HEK293 (cell line): ENCODE data around the gene MAPRE2.

Experiments
- BCL11A ChIP-seq: fragments of 450-650 bp; formaldehyde crosslinking; IDR thresholded peaks from 2 replicates; pipeline ENCODE4 v1.5.1; 2016; ENCODE audit warnings: low read depth, missing biosample characterization, missing genetic modification characterization
- FEZF1 ChIP-seq: fragments of 450-650 bp; formaldehyde crosslinking; IDR thresholded peaks from 2 replicates; pipeline ENCODE4 v1.5.1; 2016; ENCODE audit warnings: missing biosample characterization, missing genetic modification characterization
- GLI4 ChIP-seq: fragments of 450-650 bp; formaldehyde crosslinking; IDR thresholded peaks from 2 replicates; pipeline ENCODE4 v1.5.1; 2016; ENCODE audit warnings: missing biosample characterization, missing genetic modification characterization
- PATZ1 ChIP-seq: fragments of 450-650 bp; formaldehyde crosslinking; IDR thresholded peaks from 2 replicates; pipeline ENCODE4 v1.5.1; 2016; ENCODE audit warnings: missing biosample characterization, missing genetic modification characterization
- ZNF449 ChIP-seq: fragments of 450-650 bp; formaldehyde crosslinking; IDR thresholded peaks from 2 replicates; pipeline ENCODE4 v1.5.1; 2017; ENCODE audit warnings: missing biosample characterization, mild to moderate bottlenecking, missing genetic modification characterization, moderate library complexity
- ZNF624 ChIP-seq: fragments of 450-650 bp; formaldehyde crosslinking; IDR thresholded peaks from 2 replicates; pipeline ENCODE4 v1.5.1; 2017; ENCODE audit warnings: missing biosample characterization, missing genetic modification characterization
- ZNF747 ChIP-seq: fragments of 450-650 bp; formaldehyde crosslinking; IDR thresholded peaks from 2 replicates; pipeline ENCODE4 v1.5.1; 2016; ENCODE audit warnings: missing biosample characterization, missing genetic modification characterization
- TF ChIP-seq, protein P1 (sequence below): fragments of 450-650 bp; formaldehyde crosslinking; IDR thresholded peaks from 2 replicates; pipeline ENCODE4 v1.5.1; 2016; ENCODE audit warnings: missing biosample characterization, missing genetic modification characterization
- TF ChIP-seq, protein P2 (sequence below): sonication (generic); formaldehyde crosslinking; IDR thresholded peaks from 2 replicates; pipeline ENCODE4 v1.8.1; 2022; ENCODE audit warnings: mild to moderate bottlenecking, moderate library complexity, missing genetic modification reagents

GRCh38 chr18:35045806-35046205 lies 4.6 kb downstream of the MAPRE2 start:
- TF ChIP-seq, protein P1, sequence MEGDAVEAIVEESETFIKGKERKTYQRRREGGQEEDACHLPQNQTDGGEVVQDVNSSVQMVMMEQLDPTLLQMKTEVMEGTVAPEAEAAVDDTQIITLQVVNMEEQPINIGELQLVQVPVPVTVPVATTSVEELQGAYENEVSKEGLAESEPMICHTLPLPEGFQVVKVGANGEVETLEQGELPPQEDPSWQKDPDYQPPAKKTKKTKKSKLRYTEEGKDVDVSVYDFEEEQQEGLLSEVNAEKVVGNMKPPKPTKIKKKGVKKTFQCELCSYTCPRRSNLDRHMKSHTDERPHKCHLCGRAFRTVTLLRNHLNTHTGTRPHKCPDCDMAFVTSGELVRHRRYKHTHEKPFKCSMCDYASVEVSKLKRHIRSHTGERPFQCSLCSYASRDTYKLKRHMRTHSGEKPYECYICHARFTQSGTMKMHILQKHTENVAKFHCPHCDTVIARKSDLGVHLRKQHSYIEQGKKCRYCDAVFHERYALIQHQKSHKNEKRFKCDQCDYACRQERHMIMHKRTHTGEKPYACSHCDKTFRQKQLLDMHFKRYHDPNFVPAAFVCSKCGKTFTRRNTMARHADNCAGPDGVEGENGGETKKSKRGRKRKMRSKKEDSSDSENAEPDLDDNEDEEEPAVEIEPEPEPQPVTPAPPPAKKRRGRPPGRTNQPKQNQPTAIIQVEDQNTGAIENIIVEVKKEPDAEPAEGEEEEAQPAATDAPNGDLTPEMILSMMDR (tag by site-specific recombination), result no peak
- TF ChIP-seq PATZ1 (tag by site-specific recombination) (no peak), ZNF449 (tag by site-specific recombination) (no peak), BCL11A (tag by site-specific recombination) (no peak), ZNF747 (no peak), FEZF1 (tag by site-specific recombination) (no peak), GLI4 (tag by site-specific recombination) (no peak), ZNF624 (no peak)
- TF ChIP-seq, protein P2, sequence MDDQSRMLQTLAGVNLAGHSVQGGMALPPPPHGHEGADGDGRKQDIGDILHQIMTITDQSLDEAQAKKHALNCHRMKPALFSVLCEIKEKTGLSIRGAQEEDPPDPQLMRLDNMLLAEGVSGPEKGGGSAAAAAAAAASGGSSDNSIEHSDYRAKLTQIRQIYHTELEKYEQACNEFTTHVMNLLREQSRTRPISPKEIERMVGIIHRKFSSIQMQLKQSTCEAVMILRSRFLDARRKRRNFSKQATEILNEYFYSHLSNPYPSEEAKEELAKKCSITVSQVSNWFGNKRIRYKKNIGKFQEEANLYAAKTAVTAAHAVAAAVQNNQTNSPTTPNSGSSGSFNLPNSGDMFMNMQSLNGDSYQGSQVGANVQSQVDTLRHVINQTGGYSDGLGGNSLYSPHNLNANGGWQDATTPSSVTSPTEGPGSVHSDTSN (CRISPR knock-in tag), result no peak
